Right ventricle myocardium superior (tissue), 1 donor: ENCODE measurements around the gene CDH6. TPM values are rescaled to one million over a fixed set of nuclear protein-coding genes. Genes with fewer than 3 reads are reported as not detected.
A peak's percentile ranks its signal among the peaks of the same experiment; 100 is the strongest.

Experiments
- ATAC-seq: fragments of 200-7000 bp; cut with Tn5 transposase; one replicate; pipeline ENCODE4 v1.9.1; 2020; ENCODE audit warnings: mild to moderate bottlenecking; ENCODE audit not compliant: poor library complexity
- DNase-seq: peaks from one replicate; pipeline ENCODE4 v3.0.0-alpha.2; 2020
- intact Hi-C: fragments of 100-400 bp; cut with DNase I; formaldehyde crosslinking; loops from one replicate; pipeline ENCODE4 v1.11.2; 2022
- long read RNA-seq: library from polyadenylated mRNA; unstranded; transcript quantifications from one replicate; pipeline ENCODE4 v2.0.0, GENCODE V29; 2021
- total RNA-seq: library from RNA; stranded (reverse); fragmentation: NEBNext Ultra II Directional; extraction: Animal tissue kit (Norgen Biotek cat#: 25700); gene quantifications from one replicate; pipeline ENCODE4 v1.2.1, GENCODE V29; 2021
- donor health status: DM: no; HTN: yes; CAD: no; lungs with severe emphysema.

The CDH6 gene
- 3.1 TPM for total RNA-seq
- long read RNA-seq, full-length matches to known transcripts: 1 of 2 reads
- long read RNA-seq, partial matches to known transcripts: 0 of 2 reads
- long read RNA-seq, other reads (novel, unspliced or antisense): 1 of 2 reads

DNA sequence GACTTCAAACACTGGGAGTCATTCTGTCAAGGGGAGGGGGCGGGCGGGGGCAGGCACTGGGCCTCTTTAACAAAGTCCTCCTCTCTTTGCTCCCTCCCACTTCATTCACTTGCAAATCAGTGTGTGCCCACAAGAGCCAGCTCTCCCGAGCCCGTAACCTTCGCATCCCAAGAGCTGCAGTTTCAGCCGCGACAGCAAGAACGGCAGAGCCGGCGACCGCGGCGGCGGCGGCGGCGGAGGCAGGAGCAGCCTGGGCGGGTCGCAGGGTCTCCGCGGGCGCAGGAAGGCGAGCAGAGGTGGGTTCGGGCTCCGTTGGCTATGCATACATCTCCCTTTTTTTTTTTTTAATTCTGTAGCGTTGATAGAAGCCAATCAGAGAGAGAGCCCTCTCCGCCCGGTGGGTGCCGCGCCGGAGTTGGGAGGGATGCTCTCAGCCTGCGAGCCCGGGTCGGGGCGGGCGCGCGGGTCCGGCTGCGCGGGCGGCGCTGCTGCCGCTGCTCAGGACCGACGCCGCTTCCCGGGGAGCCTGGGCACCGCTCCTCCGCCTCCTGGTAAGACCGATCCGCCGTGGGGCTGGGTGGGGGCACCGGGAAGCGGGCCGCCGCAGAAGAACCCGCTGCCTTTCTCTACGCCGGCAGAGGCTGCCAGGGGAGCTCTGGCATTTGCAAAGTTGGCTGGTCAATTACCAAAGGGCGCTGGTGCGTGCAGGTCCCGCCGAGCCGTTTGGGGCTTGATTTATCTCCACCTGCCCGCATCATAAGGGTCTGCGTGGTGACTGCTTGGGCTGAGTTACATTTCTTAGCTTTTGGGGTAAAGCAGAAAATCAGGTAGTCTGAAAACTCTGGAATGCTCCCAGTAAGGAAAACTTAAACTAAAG, at the start of gene CDH6:
Gene CDH6 (plus strand): TSS at position 96 of the 877 bp plus-strand sequence. CDS start 73,788 bp downstream, outside the sequence.
- peak; percentile 85 for ATAC-seq
- peak; percentile 42 for DNase-seq
- intact Hi-C loops: no loop called here

DNA sequence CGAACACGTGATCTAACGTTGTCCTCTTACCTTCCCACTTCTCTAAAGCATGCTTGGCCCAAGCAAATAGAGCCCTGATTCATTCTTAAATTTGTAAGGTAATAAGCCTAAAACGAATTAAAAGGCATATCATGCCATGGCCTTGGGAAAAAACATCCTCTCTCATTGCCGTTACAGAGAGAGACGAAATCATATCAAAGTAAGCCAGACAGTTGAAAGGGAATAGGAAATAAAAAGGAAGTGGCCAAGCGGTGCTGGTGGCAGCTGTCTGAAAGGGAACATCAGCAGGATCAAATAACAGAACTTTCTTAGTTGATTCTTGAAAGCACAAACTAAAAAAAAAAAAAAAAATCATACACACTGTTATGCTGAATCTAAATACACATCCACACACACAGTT, 49.1 kb upstream of the CDH6 start:
- intact Hi-C loops: no loop called here
- ATAC-seq (no peak), DNase-seq (no peak)

DNA sequence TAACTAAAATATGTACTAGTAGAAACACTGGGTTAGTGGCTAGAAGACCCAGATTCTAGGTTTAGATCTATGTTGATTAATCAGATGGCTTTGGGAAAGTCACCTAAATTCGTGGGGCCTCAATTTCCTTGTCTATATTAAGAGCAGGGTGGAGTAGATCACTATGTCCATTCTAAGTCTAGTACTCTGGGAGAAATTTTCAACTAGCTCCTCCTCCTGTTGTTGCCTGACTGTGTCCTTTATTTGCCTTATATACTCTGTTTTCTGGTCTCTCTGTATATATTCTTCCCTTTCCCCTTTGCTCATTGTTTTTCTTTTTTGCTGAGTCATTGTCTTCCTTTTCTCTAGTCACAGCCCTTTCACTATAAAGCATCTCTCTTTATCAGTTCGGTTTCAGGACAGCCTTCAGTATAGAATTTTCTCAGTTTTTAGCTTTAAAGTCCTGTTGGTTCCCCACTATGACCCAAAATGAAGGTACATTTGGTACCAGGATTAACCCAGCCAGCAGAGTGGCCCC, 44.5 kb upstream of the CDH6 start:
- intact Hi-C loops: no loop called here
- DNase-seq: no peak
- ATAC-seq: no peak

DNA sequence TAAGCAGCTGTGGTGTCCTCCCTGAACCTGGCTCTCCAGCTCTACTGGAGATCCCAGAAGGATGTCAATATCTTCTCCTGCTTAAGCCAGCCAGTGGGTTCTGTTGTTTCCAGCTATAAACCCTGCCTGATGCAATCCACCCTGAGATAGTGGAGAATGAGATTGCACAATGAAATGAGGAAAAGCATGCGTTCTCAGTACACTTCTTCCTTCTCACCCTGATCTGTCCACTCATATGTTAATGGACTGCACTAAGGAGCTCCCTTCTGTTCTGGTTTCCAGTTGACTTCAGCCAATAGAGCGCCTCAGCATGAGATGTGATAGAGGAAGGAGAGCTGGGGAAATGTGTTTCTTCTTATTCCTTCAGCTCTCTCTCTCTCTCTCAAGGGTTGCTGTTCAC, 40.0 kb upstream of the CDH6 start:
- no peak for ATAC-seq
- DNase-seq: no peak
- intact Hi-C loops: no loop called here

DNA sequence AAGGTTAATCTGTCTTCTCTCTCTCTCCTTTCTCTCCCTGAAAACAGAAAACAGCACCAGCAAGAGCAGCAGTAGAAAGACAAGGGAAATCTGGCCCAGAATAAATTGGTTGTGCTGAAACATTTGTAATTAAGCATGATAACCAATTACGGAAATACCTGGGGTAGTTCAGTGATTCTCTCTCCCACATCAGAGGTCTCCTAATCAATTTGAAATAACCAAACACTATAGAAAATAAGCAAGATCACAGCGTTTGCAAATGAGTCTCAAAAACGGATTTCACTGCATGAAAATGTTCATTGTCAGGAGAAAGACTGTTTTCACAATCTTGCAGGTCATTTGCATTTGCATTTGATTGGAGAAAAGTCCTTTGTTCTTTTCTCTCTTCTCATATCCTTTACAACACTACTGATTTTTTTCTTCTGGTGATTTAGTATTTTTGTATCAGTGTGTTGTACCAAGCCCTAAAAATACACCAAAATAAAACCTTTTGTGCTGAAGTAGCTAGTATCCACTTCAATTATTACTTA, 36.8 kb upstream of the CDH6 start:
- intact Hi-C loops: no loop called here
- DNase-seq: no peak
- ATAC-seq: no peak

DNA sequence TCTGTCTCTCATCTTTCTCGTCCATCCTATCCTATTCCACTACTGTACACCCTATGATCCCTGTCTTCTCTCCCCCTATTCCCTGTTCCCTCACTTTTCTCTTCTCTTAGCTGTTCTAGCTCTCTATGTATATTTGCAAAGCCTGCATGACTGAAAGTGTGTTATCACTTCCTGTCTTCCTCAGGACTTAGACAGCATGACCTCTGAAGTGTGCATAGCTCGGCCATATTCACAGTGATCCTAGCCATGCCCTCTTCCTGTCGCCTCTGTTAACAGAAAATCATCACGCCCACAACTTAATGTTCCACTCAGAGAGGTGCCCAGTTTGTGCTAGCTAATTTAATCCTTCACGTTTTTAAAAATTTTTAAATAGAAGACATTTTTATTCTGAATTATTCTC, 35.8 kb upstream of the CDH6 start:
- DNase-seq (no peak), ATAC-seq (no peak)
- intact Hi-C loops: no loop called here

DNA sequence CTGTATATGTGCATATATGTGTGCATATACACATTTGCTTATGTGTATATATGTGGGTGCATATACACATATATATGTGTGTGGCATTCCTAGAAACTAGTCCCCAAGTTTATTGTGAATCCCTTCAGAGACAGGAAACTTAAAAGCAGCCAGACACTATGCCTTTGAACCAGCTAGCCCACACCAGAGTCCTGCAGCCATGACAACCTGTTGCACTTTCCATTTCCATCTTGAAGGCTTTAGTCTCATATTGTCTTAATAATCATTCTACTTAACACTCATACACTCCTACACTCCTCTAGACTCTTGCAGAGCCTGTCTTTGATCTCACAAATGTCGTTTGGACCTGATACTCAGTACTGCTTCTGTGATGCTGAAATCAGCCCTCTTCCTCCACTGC, 34.8 kb upstream of the CDH6 start:
- intact Hi-C loops: no loop called here
- DNase-seq (no peak), ATAC-seq (no peak)

DNA sequence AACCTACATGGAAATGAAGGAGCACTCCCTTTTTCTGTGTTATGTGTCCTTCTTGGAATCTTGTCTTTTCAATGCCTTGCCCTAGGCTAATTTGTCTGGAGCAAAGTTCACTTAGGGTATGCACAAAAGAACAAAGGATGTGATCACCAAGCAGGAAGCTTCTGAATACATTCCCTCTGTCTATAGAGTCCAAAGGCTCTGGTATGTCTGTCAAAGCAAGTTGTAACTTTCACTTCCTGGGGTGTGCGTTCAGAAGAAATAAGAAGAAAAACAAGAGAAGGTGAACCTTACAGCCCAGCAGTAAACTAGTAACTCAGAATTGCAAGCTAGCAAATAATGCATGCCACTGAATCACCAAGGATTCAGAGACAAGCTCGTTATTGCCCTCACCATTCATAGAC, 31.7 kb upstream of the CDH6 start:
- intact Hi-C loops: no loop called here
- ATAC-seq (no peak), DNase-seq (no peak)

DNA sequence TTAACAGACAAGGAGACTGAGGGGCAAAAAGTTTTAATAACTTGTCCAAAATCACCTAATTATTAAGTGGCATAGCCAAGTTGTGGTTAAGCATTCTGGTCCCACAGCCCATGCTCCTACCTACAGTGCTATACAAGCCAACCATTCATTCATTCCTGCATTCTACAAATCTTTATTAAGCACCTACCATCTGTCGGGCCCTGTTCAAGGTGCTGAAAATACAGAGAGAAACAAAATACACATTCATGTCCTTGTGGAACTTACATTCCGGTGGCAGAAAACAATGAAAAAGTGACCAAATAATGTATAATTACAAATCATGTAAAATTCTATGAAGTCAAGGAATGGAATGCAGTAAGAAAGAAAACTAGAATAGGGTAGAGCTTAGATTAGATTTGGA, 27.8 kb upstream of the CDH6 start:
- ATAC-seq: no peak
- intact Hi-C loops: no loop called here
- no peak for DNase-seq

DNA sequence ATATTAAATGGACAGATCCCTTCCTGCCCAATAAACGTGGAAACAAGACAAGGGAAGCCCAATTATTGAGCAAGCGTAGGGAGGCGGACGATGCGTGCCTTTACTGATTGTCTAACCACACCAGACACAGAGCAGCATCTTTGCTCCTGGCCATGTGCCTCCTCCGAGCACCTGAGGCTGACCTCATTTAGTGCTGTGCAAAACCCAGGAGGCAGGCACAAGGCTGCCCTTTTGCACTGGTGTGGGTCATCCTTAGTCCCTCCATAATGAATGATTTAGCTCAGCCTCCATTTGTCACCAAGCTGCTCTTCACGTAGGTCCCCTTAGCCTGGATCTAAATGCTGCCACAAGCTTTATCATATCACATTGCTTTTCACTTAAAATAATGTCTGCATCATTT, 24.1 kb upstream of the CDH6 start:
- ATAC-seq (no peak), DNase-seq (no peak)
- intact Hi-C loops: no loop called here

DNA sequence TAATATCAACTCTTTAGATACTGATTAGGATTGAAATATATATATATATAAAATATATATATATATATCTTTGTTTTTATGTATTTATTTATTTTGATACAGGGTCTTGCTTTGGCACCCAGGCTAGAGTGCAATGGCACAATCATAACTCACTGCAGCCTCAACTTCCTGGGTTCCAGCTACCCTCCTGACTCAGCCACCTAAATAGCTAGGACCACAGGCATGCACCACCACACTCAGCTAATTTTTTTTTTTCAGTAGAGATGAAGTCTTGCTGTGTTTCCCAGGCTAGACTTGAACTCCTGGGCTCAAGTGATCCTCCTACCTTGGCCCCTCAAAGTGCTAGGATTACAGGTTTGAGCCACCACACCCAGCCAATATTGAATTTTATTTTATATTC, 20.6 kb upstream of the CDH6 start:
- intact Hi-C loops: no loop called here
- DNase-seq (no peak), ATAC-seq (no peak)

DNA sequence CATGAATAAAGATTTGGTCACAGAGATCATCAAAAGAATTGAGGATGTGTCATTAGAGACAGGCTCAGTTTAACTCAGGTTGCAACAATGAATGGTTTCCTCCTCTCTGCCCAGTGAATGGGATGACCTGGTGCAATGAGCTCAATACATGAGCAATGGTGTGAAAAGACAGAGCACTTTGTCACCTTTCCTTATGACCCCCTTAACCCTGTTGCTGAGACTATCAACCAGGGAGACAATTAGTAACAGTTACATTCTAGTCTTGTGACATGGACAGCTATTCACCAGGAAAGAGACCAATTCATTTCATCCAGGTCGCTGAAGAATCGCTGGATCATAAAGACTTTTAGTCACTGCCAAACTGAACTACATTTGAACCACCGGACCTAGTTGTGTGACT, 19.9 kb upstream of the CDH6 start:
- no peak for ATAC-seq
- intact Hi-C loops: no loop called here

DNA sequence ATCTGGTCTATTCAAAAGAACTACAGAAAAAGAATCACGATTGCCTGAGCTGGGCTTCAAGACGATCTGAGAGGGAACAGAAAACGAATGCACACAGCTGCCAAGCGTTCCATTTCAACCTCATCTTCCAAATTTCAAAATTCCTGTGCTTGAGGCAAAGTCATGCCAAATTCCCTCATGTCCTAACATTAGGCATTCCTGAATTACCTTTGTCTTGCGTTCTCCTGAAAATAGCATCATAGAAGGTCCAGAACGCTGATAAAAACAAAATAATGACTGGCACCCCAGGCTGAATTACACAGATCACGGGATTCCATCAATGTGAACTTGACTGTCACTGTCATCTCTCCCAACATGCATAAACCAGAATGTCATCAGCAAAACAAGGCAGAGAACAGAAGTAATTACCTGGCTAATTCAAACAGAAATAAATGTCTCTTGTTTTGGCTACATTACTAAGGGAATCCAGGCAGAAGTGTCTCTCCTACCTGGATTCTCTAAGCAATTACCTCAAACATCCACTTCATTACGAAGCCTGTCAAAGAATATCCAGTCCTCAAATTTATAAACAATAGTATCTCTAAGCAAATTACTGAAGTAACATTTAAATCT, 12.0 kb upstream of the CDH6 start:
- DNase-seq (no peak), ATAC-seq (no peak)
- intact Hi-C loops: no loop called here

More for the DNA sequence above, 19.9 kb upstream of the CDH6 start:
- DNase-seq: no peak

DNA sequence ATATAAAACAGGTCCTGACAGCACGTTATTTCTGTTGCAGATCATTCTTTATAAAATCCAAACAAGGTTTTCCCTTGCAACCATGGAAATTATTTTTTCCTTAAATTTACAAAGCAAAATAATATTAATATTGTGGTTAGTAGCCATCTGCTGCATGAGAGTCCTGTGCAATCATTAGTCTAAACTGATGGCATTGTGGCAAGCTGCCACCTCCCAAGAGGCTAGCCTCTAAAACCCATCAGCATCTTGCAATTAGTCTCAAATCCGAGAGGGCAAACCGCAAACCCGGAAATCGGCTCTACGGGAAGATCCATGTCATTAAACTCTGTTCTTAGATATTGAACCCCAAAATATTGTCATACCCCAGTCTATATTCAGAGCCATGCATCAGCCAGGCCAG, 11.3 kb upstream of the CDH6 start:
- intact Hi-C loops: no loop called here
- DNase-seq: no peak
- no peak for ATAC-seq

DNA sequence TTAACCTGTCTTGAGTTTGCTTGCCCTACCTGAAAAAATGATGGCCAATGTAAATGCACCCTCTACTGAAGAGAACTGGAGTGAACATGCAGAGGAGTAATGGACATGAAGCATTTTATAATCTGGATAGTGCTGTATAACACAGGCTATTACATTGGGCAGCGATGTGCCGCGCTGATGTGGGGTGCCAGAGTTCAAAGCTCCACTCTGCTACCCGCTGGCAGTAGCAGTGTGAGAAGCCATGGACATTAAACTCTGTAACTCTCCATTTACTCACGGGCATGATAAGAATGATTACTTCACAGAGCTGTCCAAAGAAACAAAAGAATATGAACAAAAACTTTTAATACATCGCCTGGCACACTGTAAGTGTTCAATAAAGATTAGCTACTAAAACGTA, 7.5 kb upstream of the CDH6 start:
- intact Hi-C loops: loop anchor here (5.0 kb wide), 1 partner anchor 384 kb away; no protein-coding TSS in a partner anchor

DNA sequence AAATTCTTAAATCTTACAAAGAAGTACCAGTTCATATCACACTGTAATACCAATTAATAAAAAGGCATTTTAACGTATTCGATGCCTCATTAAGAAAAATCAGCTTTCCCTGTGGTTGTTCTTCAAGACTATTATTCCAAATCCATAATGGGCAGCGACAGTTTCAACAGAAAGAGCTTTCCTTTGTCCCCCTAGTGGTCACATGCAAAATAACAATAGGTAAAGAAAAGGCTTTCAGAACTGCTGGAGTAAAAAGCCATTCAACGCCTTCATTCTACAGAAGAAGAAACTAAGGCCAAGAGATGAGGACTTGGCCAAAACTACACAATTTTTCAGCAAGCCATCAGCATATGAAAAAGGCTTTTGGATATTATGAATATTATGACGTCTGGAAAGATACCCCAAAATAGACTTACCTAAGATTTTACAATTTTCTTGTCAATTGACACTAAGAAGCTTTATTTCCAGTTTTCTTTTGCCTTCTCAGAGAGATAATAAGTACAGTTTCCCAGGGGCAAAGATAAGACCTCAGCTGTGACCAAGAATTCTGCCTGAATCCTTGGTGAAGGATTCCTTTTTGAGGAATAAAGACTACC, 6.7 kb upstream of the CDH6 start:
- DNase-seq: no peak
- intact Hi-C loops: loop anchor here (5.0 kb wide), 1 partner anchor 384 kb away; no protein-coding TSS in a partner anchor
- no peak for ATAC-seq

More for the DNA sequence above, 7.5 kb upstream of the CDH6 start:
- no peak for DNase-seq
- no peak for ATAC-seq

DNA sequence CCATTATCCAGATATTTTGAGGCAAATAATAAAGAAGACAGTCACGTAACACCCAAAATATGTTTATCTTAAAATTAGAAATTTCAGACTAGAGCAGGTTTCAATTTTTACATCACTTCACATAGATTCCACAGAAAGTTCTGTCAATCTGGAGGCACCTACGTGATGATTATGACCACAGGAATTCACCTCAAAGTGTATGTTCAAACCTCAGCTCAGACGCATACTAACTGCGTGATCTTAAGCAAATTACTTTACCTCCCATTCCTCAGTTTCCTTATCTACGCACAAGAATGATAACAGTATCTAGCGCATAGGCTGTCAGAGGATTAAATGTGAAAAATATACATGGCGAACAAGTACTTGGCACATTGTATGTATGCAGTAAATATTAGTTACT, 5.9 kb upstream of the CDH6 start:
- no peak for ATAC-seq
- intact Hi-C loops: loop anchor here (5.0 kb wide), 1 partner anchor 385 kb away; no protein-coding TSS in a partner anchor

DNA sequence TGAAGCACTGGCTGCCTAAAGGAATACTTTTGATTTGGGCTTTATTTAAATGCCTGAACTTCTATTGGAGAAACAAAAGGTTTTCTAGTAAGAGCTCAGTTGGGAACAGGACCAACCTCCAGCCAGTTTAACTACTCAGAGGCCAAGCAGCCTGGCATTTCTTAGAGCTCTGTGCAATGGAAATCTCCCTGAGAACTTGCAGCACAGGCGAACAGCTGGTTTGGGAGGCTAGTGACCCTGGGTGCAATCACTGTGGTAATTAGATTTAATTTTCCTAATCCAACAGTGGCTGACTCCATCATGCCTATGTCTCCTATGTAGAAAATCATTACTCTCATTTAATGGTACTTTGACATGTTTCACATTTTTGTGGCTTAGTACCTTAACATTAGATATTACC, 1.0 kb upstream of the CDH6 start:
- ATAC-seq (no peak), DNase-seq (no peak)
- intact Hi-C loops: no loop called here

More for the DNA sequence above, 5.9 kb upstream of the CDH6 start:
- no peak for DNase-seq

DNA sequence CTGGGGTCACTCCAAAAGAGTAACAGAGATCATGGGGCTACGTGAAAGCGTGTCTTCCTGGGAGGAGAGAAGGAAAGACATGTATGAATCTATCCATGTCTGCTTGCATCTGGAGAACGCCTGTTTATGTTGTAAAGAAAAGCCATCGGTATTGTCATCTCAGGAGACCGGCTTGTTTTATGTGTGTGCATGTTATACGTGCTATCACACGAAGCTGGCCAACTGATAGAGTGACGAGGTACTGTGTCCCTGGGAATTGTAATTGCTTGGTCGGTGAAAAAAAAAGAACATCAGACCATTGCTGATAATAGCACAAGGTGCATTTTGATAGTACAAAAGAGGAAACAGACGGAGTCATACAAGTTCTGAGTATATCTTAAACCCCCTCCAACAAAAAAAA, 370 bp upstream of the CDH6 start:
- intact Hi-C loops: no loop called here
- peak; percentile 7 for ATAC-seq

More for the DNA sequence above, 370 bp upstream of the CDH6 start:
- DNase-seq: no peak
